ENCODE results near the gene TTC32.

Gene TTC32

GRCh38 chr2:19848029-19848750 is 53.6 kb downstream of the TTC32 start:
- Histone ChIP-seq H3K4me2 (ENCODE audit: low read length) (no peak overlapping the region), H3K79me2 (no peaks in the 10 kb centered on the region), H3K9ac (no peak overlapping the region), H3K9me3 (ENCODE audit: control insufficient read depth, low read length) (no peaks in the 10 kb centered on the region), H3K27ac (no peak overlapping the region), H3K4me3 (ENCODE audit: low read depth, low read length) (no peak overlapping the region), H3K4me1 (no peaks in the 10 kb centered on the region), H3K36me3 (ENCODE audit: control insufficient read depth, insufficient read depth, low read length) (no peaks in the 10 kb centered on the region), H3K27me3 (ENCODE audit: control insufficient read depth, insufficient read depth, low read length) (no peaks in the 10 kb centered on the region), H2AFZ (no peak overlapping the region)
- TF ChIP-seq, protein P1, sequence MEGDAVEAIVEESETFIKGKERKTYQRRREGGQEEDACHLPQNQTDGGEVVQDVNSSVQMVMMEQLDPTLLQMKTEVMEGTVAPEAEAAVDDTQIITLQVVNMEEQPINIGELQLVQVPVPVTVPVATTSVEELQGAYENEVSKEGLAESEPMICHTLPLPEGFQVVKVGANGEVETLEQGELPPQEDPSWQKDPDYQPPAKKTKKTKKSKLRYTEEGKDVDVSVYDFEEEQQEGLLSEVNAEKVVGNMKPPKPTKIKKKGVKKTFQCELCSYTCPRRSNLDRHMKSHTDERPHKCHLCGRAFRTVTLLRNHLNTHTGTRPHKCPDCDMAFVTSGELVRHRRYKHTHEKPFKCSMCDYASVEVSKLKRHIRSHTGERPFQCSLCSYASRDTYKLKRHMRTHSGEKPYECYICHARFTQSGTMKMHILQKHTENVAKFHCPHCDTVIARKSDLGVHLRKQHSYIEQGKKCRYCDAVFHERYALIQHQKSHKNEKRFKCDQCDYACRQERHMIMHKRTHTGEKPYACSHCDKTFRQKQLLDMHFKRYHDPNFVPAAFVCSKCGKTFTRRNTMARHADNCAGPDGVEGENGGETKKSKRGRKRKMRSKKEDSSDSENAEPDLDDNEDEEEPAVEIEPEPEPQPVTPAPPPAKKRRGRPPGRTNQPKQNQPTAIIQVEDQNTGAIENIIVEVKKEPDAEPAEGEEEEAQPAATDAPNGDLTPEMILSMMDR (IDR thresholded peaks at IDR 0.05), result no peak

GRCh38 chr2:19847486-19847885 is 54.3 kb downstream of the TTC32 start:
- Histone ChIP-seq H3K27ac (no peak overlapping the region), H2AFZ (no peak overlapping the region), H3K4me1 (no peaks in the 10 kb centered on the region), H3K9me3 (ENCODE audit: control insufficient read depth, low read length) (no peaks in the 10 kb centered on the region), H3K79me2 (no peaks in the 10 kb centered on the region), H3K27me3 (ENCODE audit: control insufficient read depth, insufficient read depth, low read length) (no peaks in the 10 kb centered on the region), H3K4me3 (ENCODE audit: low read depth, low read length) (no peak overlapping the region), H3K36me3 (ENCODE audit: control insufficient read depth, insufficient read depth, low read length) (no peaks in the 10 kb centered on the region), H3K9ac (no peak overlapping the region), H3K4me2 (ENCODE audit: low read length) (no peak overlapping the region)
- TF ChIP-seq, protein P1 (IDR thresholded peaks at IDR 0.05), result no peak
